Left kidney (tissue), 2 donors: ENCODE measurements around the gene ARHGEF11. TPM values are rescaled to one million over a fixed set of nuclear protein-coding genes. Genes with fewer than 3 reads are reported as not detected.
"Not testable (repeated sequence)": the region's sequence is repeated elsewhere in the genome, so short reads cannot be mapped to it uniquely, and the experiment has no call there.

Source experiments
- DNase-seq: peaks from one replicate; pipeline ENCODE4 v3.0.0-alpha.2; 2013
- polyA plus RNA-seq: library from polyadenylated mRNA; unstranded; fragments of 120-200 nt; gene quantifications from one replicate; pipeline ENCODE4 v1.2.1, GENCODE V29; 2013; ENCODE audit not compliant: insufficient read length

The ARHGEF11 gene
- polyA plus RNA-seq, 1 donor, result 38.9 TPM

DNA sequence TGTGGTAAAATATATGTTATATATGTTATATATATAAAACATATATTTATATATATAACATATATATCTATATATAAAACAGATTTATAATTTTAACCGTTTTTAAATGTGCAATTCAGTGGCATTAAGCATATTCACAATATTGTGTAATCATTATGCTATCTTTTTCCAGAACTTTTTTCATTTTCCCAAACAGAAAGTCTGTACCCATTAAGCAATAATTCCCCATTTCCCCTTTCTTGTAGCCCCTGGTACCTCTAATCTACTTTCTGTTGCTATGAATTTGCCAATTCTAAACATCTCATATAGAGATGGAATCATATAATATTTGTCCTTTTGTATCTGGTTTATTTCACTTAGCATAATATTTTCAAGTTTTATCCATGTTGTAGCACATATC is 10.7 kb upstream of the ARHGEF11 start:
- no peak for DNase-seq

DNA sequence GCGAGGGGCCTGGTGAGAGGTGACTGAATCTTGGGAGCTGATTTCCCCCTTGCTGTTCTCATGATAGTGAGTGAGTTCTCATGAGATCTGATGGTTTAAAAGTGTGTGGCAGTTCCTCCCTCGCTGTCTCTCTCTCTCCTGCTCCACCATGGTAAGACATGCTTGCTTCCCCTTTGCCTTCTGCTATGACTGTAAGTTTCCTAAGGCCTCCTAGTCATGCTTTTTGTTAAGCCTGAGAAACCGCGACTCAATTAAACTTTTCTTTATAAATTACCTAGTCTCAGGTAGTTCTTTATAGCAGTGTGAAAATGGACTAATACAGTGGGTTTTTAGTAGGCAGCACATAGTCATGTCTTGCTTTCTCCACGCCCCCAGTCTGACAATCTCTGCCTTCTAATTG is 10.2 kb upstream of the ARHGEF11 start:
- not testable (repeated sequence) for DNase-seq

- DNase-seq, result no peak
These were observed 5.3 kb upstream of the ARHGEF11 start for GRCh38 chr1:157050836-157051235.

GRCh38 chr1:157047062-157047410 is 1.5 kb upstream of the ARHGEF11 start:
- DNase-seq, result no peak

DNA sequence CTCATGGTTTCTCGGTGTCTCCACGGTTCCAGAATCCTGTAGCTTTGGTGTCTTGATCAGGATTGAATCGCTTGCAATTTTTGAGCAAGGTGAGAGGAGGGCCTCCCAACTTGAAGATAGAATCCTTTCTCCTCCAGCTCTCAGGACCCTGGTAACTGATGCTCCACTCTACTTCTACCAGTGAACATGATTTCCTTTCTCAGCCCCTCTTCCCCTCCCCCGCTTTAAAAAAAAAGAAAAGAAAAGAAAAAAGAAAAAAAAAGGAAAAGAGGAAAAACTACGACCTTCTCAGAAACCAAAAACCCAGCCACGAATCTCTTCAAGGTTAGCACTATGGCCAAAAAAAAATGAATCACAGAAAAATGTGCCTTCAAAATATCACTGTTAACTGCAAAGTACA is 1.2 kb downstream of the ARHGEF11 start:
- DNase-seq, result no peak

DNA sequence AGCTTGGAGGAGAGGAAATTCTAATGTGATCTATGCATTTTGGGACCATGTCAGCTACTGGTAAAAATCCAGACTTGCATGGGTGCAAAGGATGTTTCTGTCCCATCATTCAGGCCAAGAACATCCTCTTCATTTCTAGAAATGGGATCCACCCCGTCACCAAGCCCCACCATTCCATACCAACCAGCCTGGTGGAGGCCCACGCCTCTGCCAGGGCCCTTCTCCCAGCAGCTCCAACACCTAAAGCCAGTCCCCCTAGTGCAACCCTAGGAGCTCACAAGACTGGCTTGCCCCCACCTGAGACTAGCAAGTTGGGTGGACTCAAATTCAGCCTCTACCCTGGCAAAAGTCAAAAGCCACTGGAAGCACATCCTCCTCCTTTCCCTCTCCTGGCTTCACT is 1.9 kb downstream of the ARHGEF11 start:
- no peak for DNase-seq

DNA sequence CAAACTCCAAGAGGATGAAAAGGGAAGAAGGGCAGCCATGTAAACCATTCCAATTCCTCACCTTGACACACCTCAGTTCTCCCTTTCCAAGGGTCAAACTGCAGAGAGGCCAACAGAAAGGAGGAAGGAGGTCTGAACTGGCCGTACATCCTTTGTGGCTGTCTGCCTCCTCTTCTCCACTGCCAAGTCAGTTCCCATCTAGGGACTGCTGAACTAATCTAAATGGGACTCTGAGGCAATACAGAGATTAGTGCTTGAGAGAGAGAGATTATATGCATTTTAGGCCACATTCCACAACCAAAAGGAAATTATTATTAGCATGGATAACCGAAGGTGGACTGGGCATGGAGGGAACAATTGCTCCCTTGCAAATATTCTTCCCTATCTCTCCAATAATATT is 2.7 kb downstream of the ARHGEF11 start:
- DNase-seq, result no peak

DNA sequence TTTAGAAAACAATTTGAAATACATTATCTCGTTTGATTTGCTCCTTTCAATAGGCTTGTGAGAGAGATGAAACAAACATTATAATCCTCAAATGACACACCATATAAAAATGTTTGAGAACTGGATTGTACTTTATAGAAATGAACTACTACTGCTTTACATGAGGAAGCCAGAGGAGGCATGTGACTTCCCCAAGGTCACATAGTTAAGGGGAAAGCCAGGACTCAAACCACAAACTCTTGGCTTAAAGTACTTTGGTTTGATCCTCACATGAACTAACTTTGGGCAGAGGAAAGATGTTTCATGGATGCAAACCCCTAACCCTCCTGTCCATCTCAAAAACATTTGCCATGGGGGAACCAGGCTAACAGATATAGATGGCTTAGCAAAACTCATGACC is 4.7 kb downstream of the ARHGEF11 start:
- no peak for DNase-seq

DNA sequence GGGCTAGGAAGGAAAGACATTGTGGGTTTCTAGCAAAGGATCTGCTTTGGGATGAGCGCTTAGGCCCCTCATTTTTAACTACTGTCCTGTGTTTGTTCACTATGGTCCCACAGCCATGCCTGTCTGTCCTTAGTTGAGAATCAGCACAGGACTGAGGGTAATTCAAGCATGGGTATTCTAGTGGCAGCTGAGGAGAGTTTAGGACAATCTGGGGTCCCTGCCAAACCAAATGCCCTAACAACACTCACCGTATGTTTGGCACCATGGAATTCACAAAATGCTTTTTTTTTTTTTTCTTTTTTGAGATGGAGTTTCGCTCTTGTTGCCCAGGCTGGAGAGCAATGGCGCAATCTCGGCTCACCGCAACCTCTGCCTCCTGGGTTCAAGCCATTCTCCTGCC is 10.4 kb downstream of the ARHGEF11 start:
- no peak for DNase-seq

DNA sequence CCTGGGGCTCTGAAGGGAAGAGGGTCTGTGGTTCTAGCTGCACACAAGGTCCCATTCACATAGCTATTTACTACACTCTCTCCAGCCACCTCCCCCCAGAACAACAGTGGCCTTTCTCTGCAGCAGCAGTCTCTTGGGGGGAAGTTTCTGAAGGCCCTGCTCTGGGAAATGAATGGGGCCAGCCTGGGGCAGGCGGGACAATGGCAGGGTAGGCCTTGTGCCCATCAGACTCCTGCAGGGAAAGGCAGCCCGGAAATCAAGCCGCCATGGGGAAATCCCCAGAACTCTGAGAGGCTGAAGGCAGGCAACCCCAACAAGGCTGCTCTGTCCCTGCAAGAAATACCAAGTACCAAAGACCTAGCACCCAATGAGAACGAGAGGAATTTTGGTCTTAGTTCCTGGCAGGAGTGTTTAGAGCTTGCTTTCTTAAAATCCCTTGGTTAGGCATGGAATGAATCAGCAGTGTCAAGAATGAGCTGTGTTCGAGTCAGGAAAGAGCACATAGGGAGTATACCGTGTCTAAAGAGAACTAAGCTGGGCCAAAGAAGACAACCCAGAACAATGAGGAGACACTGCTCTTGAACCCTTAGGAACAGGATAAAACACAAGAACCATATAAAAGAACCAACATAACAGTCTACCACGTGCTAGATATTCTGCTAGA is 11.3 kb downstream of the ARHGEF11 start:
- DNase-seq, result no peak

GRCh38 chr1:157033357-157033876 is 12.1 kb downstream of the ARHGEF11 start:
- DNase-seq, result no peak

- DNase-seq, result no peak
These were observed 13.2 kb downstream of the ARHGEF11 start for GRCh38 chr1:157032303-157032702.

DNA sequence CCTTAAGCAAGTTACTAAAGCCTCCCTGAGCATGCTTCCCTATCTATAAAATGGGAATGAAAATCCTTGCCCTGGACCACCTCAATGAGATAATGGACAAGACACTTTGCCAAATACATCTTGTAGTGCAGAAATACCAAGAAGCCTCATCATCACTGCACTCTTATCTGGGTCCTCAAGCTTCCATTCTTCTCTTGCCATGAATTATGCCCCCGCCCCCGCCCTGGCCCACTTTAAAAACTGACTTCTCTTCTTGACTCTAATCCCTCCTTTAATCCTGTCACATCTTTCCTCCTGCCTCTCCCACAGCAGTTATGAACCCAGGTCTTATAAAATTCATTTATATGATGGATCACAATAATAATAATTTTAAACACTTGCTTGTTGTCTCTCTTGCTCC is 14.8 kb downstream of the ARHGEF11 start:
- DNase-seq, result no peak

DNA sequence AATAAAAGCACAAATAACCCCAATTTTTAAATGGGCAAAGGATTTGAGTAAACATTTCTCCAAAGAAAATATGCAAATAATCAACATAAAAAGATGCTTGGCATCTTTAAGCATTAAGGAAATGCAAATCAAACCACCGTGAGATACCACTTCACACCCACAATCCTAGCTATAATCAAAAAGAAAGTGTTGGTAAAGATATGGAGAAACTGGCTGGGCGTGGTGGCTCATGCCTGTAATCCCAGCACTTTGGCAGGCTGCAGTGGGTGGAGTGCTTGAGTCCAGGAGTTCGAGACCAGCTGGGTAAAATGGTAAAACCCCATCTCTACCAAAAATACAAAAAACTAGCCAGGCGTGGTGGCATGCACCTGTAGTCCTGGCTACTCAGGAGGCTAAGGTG is 16.9 kb downstream of the ARHGEF11 start:
- DNase-seq, result no peak

GRCh38 chr1:157025856-157026255 is 19.7 kb downstream of the ARHGEF11 start:
- DNase-seq, result no peak

DNA sequence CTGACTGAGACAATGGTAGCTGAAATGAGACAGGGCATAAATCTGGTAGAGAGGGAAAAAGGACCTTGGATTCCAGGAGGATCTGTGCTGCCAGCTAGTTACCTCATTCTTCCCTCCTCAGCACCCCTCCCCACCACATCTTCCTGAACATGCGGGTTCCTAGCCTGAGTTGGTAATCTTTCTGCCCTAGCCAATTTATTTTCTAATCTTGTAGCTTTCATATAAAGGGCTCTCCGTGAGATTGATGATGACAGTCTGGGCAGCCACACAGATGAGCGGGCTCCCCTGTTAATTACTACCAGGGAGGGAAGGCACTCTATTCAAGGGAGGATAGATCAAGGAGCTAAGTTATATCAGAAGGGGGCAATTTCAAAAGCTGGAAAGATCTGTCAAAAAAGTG is 20.2 kb downstream of the ARHGEF11 start:
- DNase-seq, result no peak

- no peak for DNase-seq
These were observed 23.9 kb downstream of the ARHGEF11 start for GRCh38 chr1:157021688-157022087.

- no peak for DNase-seq
These were observed 26.1 kb downstream of the ARHGEF11 start for GRCh38 chr1:157019457-157019856.

- no peak for DNase-seq
These were observed 33.7 kb downstream of the ARHGEF11 start for GRCh38 chr1:157011845-157012244.

- no peak for DNase-seq
These were observed 37.0 kb downstream of the ARHGEF11 start for GRCh38 chr1:157008502-157008901.

DNA sequence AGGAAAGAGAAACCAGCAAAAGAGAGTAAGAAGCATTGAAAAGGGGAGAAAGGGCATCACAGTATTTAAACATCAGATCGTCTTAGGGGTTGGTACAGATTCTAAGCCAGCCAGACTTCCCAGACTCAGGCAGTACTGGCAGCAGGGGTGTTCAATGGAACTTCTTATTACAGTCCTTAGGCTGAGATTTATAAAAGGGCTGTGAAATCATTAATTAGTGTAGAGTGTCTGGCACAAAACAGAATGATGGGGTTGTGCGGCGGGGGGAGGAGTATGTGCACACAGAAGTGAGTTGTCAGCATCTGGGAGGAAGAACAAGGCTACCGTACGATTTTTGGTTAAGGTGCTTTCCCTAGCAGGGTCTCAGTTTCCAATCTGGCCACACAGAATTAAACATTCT is 38.2 kb downstream of the ARHGEF11 start:
- DNase-seq, result no peak

DNA sequence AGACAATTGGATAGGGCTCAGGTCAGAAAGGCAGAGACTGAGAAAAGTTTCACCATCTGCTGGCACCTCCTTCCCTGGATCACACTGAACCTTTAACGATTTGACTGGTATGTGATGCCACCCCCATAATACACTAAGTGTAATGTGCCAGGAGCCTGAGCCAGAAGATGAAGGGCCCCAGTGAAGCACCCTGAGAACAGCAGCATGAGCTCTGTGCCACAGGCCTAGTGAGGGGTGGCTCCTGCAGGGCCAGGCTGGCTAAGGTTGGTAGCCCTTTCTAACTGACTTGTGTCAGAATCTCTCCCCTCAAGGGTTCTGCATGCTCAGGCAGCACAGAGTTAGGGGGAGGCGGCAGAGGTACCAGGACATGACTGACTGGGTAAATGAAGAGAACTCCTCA is 38.9 kb downstream of the ARHGEF11 start:
- DNase-seq, result no peak

DNA sequence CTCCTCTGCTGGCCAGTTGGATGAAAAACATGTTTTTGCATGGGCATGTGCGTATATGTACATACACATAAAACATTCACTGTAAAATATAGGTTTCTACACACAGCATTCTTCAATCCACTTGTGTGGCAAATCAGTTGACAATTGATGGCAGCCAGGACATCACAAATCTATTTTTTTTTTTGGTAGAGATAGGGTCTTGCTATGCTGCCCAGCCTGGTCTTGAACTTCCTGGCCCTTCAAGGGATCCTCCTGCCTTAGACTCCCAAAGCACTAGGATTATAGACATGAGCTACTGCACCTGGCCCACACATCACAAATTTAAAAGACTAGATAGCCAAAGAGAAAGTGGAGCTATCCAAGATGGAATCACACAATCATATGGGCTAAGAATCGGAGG is 39.6 kb downstream of the ARHGEF11 start:
- DNase-seq, result no peak

- DNase-seq, result no peak
These were observed 40.7 kb downstream of the ARHGEF11 start for GRCh38 chr1:157004806-157005205.

DNA sequence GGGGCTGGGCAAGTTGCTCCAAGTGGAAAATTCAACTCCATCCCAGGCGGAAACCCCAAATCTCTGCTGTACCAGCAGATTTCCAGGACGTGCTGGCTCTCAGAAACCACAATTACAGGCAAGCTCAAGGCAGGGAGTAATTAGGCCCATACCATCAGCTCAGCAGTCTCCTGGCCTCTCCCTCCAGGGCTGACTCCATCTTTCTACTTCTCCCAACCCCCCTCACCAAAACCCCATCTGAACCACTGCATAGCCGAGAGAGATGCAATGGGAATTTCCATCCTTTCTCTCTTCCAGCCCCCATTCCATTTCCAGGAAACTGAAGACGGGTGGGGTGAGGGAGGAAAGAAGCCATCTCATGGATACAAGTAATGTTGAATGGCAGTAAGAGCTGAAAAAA is 41.2 kb downstream of the ARHGEF11 start:
- DNase-seq, result no peak
